HG02870 (cell line): Measurements from ENCODE around the gene RRM2.

Source experiments
- ATAC-seq: cut with Tn5 transposase; IDR thresholded peaks from one replicate; pipeline ENCODE4 v1.9.1; 2021; ENCODE audit warnings: mild to moderate bottlenecking, moderate library complexity; ENCODE audit not compliant: unreplicated experiment

Gene RRM2

DNA sequence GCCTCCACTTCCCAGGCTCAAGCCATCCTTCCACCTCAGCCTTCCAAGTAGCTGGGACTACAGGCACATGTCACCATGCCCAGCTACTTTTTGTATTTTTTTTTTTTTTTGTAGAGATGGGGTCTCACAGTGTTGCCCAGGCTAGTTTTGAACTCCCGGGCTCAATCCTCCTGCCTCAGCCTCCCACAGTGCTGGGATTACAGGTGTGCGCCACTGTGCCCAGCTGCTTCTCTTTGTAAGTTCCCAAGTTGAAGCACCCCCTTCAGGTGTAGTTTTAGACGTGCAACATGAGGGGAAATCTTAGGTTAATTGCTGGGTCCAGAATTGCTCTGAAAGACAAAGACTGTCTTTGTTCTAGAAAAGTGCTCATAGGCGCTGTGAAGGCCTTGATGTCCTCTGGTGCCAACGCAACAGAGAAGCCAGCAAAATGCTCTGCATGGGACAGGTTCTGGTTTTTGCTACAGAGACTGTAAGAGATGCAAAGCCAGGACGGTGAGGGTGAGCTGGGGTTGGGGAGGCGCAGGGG lies 46.6 kb downstream of the RRM2 start:
- ATAC-seq = no peak

DNA sequence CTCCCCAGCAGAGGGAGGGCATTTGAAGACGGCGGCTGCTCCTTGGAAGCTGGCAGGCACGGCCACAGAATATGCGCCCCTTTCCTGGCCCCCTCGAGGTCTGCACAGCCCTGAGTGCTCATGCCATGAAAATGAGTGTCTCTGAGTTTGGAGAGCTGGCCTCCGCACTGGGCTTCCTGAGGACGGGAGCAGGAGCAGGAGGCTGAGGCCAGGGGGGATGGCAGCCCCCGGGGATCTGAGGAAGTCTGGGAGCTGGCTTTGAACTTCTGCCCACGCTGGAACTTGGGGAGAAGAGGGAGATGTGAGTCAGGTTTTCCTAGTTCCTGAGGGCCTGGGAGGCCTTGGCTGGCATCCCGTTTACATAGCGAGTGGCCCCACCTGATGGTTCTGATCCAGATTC lies 47.0 kb downstream of the RRM2 start:
- no peak for ATAC-seq

DNA sequence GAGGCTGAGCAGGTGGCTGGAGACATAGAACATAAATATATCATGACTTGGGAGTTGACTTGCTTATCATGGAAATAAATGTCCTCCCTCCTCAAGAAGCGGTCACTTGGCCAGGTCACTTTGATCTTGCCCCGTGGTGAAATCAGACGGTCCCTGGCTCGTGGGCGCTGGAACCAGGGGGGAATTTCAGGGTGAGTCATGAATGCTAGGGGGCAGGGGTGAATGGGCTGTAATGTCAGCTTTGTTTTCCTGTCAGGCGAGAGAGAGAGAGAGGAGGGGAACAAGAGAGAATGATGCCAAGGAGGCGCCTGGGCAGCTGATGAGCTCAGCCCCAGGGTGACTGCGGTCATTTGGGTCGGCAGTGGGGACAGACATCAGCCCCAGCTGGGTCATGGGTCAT lies 47.7 kb downstream of the RRM2 start:
- no peak for ATAC-seq

DNA sequence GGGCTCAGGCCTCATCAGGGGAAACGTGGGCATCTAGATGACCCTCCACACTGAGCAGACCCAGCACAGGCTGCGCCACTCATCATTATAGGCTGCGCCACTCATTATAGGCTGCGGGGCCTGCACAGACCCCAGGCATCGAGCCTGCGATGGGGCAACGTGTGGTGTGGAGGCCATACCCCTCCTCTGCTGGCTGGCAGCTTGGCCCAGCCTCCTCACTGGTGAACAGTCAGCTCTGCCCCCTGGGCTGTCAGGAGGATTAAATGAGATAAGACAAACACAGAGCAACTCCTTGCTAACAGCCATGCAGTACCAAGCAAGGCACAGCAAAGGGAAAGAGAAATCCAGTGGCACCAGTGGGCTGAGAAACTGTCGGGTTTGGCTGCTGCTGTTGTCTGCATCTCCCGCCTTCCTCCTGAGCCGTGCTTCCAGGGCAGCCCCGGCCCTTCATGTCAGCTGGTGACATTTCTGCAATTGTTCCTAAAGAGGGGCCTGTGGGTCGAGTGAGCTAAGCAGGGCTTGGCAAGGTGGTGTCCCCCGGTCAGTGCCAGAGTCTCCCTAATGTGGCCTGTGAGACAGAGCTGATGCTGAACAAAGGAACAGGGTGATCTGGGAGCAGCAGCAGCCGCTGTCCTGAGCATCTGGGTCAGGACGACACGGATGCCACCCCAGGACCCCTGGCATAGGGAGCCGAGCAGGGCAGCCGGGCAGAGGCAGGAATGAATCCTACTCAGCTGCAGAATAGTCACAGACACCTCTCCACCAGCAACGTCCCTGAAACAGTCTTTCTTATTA lies 48.7 kb downstream of the RRM2 start:
- ATAC-seq = no peak

DNA sequence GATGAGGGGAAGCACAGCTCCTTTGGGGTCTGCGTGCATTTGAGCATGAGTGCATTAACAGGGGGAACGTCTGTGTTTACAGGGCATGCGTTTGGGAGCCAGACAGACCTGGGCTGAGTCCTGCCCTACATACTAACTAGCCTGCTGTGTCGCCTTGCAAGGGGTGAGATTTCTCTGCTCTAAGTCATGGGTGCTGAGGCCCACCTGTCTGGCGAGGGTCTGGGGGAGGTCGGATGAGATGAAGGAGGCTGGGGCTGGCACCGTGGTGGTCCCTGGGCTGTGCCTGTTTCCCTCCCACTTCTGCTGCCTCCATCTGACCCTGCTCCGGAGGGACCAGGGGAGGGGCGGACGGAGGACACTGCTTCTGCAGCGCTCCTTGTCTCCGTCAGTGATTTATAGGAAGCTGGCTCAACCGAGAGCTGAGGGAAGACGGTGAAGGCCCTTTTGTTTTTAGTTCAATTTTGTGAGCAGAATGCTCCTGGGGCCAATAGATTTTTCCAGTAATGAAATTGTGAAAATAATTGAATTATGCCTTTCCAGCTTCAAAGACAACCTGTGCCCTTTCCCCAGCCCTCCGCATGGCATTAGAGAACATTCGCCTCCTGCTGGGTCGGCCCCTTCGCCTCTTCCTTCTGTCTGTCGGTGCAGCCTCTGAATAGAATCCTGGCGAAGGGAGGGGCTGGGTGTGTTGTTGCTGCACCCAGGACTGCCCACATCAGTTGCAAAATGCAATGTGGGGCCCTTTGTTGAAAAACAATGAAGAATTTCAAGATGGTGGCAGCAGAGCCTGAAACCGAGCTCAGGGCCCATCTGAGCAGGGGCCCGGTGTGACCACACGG lies 49.7 kb downstream of the RRM2 start:
- no peak for ATAC-seq

DNA sequence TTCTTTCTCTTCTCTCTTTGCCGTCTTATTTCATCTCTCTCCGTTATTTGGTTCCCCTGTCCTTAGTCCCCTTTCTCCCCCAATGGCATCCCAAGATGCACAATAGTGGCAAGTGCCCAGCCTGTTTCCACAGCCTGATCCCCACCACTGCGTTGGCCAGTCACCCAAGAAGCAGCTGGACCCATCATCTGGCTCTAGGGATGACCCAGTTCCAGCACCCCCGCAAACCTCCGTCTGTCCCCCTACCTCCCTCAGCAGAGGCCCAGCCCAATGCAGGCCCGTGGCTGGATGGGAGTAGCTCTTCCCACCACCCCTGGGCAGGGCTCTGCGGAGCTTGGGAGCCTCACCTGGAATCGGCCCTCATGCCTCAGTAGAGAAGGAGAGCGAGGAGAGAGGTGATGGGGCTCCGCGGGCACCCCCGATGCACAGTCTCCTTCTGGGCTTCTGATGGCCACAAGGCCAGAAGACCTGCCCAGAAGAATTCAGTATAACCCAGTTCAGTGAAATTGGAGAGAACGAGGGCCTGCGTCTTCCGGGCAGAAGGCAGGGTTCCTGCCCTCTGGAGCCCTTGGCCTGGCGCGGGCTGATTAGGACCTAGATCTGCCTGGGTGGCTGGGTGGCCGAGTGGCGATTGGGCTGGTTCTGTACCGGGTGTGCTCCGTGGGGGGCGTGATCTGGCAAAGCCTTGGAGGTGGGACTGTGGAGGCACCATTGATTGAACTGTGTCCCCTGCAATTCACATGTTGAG lies 50.9 kb downstream of the RRM2 start:
- ATAC-seq = no peak

DNA sequence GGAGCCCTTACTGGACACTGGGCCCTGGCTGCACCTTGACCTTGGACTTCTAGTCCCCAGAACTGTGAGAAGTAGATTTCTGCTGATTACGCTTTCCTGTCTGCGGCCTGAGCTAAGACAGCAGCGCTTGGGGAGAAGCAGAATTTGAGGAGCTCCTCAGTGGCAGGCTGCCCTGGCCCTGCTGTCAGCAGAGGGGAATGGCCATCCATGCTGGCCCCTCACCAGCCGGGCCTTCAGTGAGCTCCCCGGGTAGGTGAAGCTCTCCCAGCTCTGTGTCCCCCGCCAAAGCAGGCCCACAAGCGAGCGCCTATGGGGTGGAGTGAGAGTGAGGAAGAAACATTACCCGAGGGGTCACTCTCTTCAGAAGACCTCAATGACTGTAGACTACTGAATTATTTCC lies 51.6 kb downstream of the RRM2 start:
- ATAC-seq = no peak

DNA sequence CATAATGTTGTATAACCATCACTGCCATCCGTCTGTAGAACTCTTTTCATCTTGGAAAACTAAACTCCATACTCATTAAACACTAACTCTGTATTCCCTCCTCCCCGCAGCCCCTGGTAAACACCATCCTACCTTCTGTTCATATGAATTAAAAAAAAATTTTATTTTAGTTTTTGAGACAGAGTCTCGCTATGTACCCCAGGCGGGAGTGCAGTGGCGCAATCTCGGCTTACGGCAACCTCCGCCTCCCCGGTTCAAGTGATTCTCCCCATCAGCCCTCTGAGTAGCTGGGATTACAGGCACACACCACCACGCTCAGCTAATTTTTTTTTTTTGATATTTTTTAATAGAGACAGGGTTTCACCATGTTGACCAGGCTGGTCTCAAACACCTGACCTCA lies 52.9 kb downstream of the RRM2 start:
- no peak for ATAC-seq

DNA sequence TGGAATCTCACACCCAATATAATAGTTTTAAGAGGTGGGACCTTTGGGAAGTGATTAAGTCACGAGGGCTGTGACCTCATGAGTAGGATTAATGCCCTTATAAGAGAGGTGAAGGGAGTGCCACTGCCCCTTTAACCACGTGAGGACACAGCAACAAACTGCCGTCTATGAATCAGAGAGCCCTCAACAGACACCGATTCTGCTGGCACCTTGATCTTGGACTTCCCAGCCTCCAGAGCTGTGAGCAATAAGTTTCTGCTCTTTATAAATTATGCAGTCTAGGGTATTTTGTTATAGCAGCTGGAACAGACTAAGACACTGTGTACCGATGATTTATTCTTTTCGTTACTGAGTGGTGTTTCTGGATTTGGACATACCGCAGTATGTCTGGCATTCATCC lies 56.2 kb downstream of the RRM2 start:
- no peak for ATAC-seq

DNA sequence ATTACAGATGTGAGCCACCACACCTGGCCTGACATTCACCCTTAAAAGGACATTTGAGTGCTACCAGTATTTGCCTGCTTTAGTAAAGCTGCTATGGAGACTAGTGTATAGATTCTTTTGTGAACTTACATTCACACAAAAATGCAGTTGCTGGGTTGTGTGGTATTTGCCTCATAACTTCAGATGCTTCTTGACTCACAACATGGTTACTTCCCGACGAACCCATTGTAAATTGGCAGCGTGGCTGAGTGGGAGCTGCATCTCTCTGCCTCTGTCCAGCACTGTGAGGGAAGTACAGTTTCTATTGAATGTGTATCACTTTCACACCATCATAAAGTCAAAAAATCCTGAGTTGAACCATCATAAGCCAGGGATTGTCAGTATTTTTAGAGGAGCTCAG lies 56.9 kb downstream of the RRM2 start:
- ATAC-seq = no peak

DNA sequence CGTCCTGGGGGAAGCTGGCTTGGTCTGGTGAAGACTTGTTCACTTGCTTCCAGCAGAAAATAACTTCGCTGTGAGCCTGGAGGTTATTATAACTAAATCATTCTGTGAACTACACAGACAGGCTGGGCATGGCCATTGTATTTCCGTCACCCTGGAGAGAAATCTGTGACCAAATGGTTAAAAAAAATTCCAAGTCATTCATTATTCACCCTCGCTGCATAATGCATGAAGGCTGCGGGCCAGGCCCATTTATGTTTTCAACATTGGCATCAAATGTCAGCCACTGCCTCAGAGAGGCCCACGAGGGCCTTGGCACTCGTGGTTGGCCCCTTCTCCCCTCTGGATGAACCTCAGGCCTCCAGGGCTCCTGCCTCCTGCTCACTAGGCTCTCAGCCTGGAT lies 57.7 kb downstream of the RRM2 start:
- no peak for ATAC-seq
